Lower lobe of right lung (tissue), 2 donors: ENCODE measurements around the gene UBE2V1. TPM values are rescaled to one million over a fixed set of nuclear protein-coding genes. Genes with fewer than 3 reads are reported as not detected.

ENCODE experiments used
- ATAC-seq, 2 donors: fragments of 200-7000 bp; cut with Tn5 transposase; one replicate each; pipeline ENCODE4 v1.9.1; 2020 to 2022; ENCODE audit warnings: mild to moderate bottlenecking in 2 of 2, moderate library complexity in 2 of 2
- DNase-seq: peaks from one replicate; pipeline ENCODE4 v3.0.0-alpha.2; 2020
- H3K27ac ChIP-seq: fragments of 200-600 bp; one replicate; pipeline ENCODE4 v1.8.0; 2022
- H3K27me3 ChIP-seq: fragments of 200-600 bp; one replicate; pipeline ENCODE4 v1.8.0; 2022; ENCODE audit warnings: low read depth
- H3K36me3 ChIP-seq: fragments of 200-600 bp; one replicate; pipeline ENCODE4 v1.8.0; 2022; ENCODE audit warnings: mild to moderate bottlenecking
- H3K4me1 ChIP-seq: fragments of 200-600 bp; one replicate; pipeline ENCODE4 v1.8.0; 2022
- H3K4me3 ChIP-seq: fragments of 200-600 bp; one replicate; pipeline ENCODE4 v1.8.0; 2022; ENCODE audit warnings: mild to moderate bottlenecking
- H3K9me3 ChIP-seq: fragments of 200-600 bp; one replicate; pipeline ENCODE4 v1.8.0; 2022
- intact Hi-C: fragments of 100-400 bp; cut with DNase I; formaldehyde crosslinking; loops from one replicate; pipeline ENCODE4 v1.11.0; 2022
- total RNA-seq: library from RNA; stranded (reverse); fragmentation: NEBNext Ultra II Directional; extraction: Animal tissue kit (Norgen Biotek cat#: 25700); gene quantifications from one replicate; pipeline ENCODE4 v1.2.1, GENCODE V29; 2021
- TF ChIP-seq, protein P1 (sequence below): fragments of 200-600 bp; IDR thresholded peaks from one replicate; pipeline ENCODE4 v1.8.0; 2022; ENCODE audit warnings: antibody characterized with exemption, mild to moderate bottlenecking
- donor health status: DM: no; HTN: yes; CAD: no; lungs with severe emphysema.

The UBE2V1 gene
- total RNA-seq, 1 donor from 2014 or later, result 83.4 TPM

DNA sequence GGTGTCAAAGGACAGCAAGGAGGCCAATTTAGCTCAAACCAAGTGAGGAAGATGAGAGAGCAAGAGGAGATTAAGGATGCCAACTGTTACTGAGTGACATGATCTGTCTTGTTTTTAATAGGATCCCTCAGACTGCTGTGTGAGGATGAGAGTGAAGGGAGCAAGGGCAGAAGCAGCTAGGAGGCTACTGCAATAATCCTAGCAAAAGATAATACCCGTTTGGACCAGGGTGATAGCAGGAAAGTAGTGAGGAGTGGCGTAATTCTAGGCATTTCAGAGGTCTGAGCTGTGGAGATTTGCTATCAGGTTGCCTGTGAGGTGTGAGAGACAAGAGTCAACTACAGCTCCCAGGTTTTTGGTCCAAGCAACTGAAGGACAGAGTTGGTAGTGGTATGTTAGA, 14.7 kb downstream of the UBE2V1 start:
- TF ChIP-seq, protein P1, sequence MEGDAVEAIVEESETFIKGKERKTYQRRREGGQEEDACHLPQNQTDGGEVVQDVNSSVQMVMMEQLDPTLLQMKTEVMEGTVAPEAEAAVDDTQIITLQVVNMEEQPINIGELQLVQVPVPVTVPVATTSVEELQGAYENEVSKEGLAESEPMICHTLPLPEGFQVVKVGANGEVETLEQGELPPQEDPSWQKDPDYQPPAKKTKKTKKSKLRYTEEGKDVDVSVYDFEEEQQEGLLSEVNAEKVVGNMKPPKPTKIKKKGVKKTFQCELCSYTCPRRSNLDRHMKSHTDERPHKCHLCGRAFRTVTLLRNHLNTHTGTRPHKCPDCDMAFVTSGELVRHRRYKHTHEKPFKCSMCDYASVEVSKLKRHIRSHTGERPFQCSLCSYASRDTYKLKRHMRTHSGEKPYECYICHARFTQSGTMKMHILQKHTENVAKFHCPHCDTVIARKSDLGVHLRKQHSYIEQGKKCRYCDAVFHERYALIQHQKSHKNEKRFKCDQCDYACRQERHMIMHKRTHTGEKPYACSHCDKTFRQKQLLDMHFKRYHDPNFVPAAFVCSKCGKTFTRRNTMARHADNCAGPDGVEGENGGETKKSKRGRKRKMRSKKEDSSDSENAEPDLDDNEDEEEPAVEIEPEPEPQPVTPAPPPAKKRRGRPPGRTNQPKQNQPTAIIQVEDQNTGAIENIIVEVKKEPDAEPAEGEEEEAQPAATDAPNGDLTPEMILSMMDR, result no peak
- DNase-seq (no peak), ATAC-seq (no peak)
- Histone ChIP-seq H3K27ac (no peak overlapping the region), H3K9me3 (no peaks in the 10 kb centered on the region), H3K4me1 (peaks cover 41% of the 10 kb centered on the region), H3K4me3 (no peak overlapping the region), H3K27me3 (no peaks in the 10 kb centered on the region), H3K36me3 (peaks cover 39% of the 10 kb centered on the region)
- intact Hi-C loops, result no loop called here

DNA sequence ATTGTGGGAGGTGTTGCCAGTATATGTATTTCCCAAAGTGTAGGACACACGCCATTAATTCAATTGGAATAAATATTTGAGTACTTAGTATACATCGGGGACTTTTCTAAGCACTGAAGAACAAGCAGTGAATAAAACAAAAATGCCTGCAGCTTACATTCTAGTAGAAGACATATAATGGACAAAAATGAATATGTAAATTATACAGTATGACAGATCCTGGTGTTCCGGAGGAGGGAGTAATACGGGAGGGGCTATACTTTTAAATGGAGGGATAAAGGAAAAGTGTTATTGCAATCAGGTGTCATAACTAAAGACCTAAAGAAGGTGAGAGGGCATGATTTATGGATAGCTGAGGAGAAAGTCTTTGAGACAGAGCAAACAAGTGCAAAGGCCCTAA, 15.1 kb downstream of the UBE2V1 start:
- intact Hi-C loops, result no loop called here
- H3K9me3 ChIP-seq, result no peaks in the 10 kb centered on the region
- DNase-seq (no peak), ATAC-seq (no peak)
- peaks cover 43% of the 10 kb centered on the region for H3K36me3 ChIP-seq
- H3K4me1 ChIP-seq, result peaks cover 41% of the 10 kb centered on the region
- H3K27ac ChIP-seq, result no peak overlapping the region
- H3K27me3 ChIP-seq, result no peaks in the 10 kb centered on the region
- H3K4me3 ChIP-seq, result no peak overlapping the region
- TF ChIP-seq, protein P1, result no peak

DNA sequence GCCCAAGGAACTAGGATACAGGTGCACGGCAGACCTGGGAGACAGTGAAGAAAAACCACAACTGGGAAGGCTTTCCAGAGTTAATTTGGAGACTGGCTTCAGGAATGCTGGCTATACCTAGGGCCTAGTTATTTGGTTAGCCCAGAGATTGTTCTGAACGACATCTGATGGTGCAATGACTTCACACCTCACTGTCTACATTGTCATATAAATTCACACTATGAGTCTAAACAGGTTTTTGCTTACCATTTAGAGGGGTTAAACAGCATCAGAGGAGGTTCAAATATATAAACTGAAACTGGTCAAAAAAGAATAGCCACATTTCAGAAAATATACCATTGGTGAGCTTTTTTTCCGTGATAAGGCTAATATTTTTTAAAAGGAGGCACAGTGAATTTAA, 16.7 kb downstream of the UBE2V1 start:
- intact Hi-C loops, result no loop called here
- H3K27ac ChIP-seq, result no peak overlapping the region

DNA sequence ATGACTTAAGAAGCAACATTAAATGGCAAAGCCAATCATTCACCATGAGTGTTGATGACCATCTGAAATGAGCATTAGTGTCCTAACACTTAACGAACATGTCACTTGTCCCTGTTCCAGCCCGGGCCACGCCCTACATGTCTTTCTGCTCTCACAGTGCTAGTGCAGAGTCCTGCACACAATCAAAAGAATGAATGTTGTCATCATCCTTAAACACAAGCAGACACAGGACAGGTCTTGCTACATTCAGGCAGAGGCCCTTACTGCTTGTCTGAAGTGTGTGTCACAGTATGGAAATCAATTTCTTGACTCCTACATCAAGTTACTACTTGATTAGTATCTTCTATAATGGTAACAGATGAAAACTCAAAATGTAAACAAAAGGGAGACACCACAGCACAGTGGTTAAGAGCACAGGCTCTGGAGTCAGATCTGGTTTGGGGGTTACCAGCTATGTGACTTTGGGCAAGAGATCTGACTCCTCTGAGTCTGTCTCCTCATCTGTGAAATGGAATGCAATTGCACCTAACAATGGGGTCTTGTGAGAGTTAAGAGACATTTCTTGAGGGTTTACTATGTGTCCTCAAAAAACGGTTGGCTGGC, 17.4 kb downstream of the UBE2V1 start:
- Histone ChIP-seq H3K27me3 (no peaks in the 10 kb centered on the region), H3K36me3 (peaks cover 62% of the 10 kb centered on the region), H3K4me3 (no peak overlapping the region), H3K4me1 (peaks cover 27% of the 10 kb centered on the region), H3K27ac (no peak overlapping the region), H3K9me3 (no peaks in the 10 kb centered on the region)
- intact Hi-C loops, result no loop called here
- TF ChIP-seq, protein P1, result no peak
- ATAC-seq (no peak), DNase-seq (no peak)

More for the DNA sequence above, 16.7 kb downstream of the UBE2V1 start:
- ATAC-seq (no peak), DNase-seq (no peak)
- Histone ChIP-seq H3K27me3 (no peaks in the 10 kb centered on the region), H3K4me3 (no peak overlapping the region), H3K9me3 (no peaks in the 10 kb centered on the region), H3K4me1 (peaks cover 34% of the 10 kb centered on the region), H3K36me3 (peaks cover 55% of the 10 kb centered on the region)
- TF ChIP-seq, protein P1, result no peak

DNA sequence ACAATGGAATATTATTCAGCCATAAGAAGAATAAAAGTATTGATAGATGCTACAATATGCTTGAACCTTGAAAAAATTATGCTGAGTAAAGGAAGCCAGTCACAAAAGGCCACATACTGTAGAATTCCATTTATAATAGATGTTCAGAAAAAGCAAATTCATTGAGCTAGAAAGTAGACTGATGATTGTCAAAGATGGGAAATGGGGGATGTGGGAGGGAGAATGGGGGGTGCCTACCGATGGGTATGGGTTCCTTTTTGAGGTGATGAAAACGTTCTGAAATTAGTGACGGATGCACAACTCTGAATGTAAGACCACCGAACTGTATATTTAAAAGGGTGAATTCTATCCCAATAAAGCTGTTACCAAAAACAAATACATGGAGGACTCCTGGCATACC, 18.4 kb downstream of the UBE2V1 start:
- TF ChIP-seq, protein P1, result no peak
- Histone ChIP-seq H3K9me3 (no peaks in the 10 kb centered on the region), H3K4me3 (no peak overlapping the region), H3K27me3 (no peaks in the 10 kb centered on the region), H3K4me1 (peaks cover 20% of the 10 kb centered on the region), H3K36me3 (peaks cover 72% of the 10 kb centered on the region), H3K27ac (no peak overlapping the region)
- ATAC-seq (no peak), DNase-seq (no peak)
- intact Hi-C loops, result no loop called here
